Measurements from ENCODE around the gene AGAP1.

DNA sequence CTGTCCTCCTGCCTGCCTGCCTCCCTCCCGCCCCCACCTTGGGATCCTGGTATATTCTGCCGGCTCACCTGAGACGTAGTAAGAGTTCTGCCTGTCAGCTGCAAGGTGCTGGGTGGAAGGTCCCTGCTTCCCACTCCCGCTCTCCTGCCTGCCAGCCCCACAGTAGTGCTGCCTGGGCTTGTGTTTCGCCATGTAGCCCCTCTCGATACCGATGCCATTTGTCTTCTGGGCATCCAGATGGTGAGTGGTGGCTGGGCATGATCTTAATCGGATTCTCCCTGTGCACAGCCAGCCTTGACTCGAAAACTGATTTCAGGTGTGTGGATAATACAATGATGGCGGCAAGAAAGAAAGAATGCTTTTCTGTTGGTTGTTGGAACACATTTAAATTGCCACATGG, 184.9 kb downstream of the AGAP1 start:
- no peak for TF ChIP-seq POLR2A (IDR thresholded peaks at IDR 0.05)
- TF ChIP-seq, protein P1, sequence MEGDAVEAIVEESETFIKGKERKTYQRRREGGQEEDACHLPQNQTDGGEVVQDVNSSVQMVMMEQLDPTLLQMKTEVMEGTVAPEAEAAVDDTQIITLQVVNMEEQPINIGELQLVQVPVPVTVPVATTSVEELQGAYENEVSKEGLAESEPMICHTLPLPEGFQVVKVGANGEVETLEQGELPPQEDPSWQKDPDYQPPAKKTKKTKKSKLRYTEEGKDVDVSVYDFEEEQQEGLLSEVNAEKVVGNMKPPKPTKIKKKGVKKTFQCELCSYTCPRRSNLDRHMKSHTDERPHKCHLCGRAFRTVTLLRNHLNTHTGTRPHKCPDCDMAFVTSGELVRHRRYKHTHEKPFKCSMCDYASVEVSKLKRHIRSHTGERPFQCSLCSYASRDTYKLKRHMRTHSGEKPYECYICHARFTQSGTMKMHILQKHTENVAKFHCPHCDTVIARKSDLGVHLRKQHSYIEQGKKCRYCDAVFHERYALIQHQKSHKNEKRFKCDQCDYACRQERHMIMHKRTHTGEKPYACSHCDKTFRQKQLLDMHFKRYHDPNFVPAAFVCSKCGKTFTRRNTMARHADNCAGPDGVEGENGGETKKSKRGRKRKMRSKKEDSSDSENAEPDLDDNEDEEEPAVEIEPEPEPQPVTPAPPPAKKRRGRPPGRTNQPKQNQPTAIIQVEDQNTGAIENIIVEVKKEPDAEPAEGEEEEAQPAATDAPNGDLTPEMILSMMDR (IDR thresholded peaks at IDR 0.05): no peak
